Stimulated activated CD8-positive, alpha-beta memory T cell treated with anti-CD3 and anti-CD28 coated beads, Interleukin-12 subunit alpha, Interleukin-12 subunit beta, amount 100 ng/mL, for 4 hours (primary cell): ENCODE data around the gene FEM1B.

Experiments
- DNase-seq: peaks from one replicate; pipeline ENCODE4 v3.0.0-alpha.2; 2020; ENCODE audit warnings: low read depth

Gene FEM1B

DNA sequence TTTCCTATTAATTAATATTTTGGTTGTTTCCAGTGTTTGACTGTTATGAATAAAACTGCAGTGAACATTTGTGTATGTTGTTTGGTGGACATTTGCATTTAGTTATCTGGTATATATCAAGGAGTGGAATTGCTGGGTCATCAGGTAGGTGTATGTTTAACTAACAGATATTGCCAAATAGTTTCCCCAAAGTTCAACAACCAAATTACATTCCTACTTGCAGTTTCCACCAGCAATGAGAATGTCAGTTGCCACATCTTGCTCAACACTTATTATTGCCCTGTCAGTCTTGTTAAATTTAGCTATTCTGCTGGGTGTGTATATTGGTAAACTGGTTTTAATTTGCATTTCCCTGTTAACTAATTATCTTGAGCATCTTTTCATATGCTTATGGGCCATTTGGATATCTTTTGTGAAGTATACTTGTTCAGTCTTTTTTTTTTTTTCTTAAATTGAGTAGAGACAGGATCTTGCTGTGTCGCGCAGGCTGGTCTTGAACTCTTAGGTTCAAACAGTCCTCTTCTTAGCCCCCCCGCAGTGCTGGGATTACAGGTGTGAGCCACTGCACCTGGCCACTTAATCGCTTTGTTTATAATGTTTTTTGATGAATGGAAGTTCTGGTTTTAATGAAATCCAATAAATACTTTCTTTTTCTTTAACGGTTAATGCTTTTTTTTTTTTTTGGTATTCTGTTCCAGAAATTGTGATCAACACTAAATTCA lies 7.9 kb downstream of the FEM1B start:
- no peak for DNase-seq

DNA sequence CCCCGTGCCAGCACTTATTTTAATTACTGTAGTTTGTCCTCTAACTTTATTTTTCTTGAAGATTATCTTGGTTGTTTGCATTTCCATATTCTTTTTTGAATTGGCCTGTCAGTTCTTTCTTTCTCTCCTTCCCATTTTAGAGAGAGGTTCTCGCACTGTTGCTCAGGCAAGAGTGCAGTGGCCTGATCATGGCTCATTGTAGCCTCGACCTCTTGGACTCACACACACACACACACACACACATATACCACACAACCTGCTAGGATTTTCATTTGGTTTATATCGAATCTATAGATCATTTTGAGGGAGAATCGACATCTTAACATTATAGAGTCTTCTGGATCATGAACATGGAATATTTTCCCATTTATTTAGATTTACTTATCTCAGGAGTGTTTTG lies 8.7 kb downstream of the FEM1B start:
- DNase-seq = no peak

DNA sequence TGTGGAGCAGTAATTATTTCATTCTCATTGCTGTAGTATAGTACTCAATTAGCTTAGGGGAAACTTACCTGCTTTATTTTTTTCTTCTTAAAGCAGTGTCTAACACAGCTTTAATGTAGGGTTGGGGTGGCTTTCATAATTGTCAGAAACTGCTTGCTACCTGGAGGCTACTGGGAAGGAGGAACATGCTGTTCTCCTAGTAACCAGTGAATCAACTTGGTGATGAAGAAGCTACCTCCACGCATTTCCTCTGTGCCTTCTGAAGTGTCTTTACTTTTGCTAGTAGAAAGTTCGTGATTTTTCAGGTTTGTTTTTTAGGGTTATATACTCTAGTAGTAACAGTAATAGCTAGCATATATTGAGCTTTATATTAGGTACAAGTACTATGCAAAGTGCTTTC lies 11.5 kb downstream of the FEM1B start:
- DNase-seq = no peak

DNA sequence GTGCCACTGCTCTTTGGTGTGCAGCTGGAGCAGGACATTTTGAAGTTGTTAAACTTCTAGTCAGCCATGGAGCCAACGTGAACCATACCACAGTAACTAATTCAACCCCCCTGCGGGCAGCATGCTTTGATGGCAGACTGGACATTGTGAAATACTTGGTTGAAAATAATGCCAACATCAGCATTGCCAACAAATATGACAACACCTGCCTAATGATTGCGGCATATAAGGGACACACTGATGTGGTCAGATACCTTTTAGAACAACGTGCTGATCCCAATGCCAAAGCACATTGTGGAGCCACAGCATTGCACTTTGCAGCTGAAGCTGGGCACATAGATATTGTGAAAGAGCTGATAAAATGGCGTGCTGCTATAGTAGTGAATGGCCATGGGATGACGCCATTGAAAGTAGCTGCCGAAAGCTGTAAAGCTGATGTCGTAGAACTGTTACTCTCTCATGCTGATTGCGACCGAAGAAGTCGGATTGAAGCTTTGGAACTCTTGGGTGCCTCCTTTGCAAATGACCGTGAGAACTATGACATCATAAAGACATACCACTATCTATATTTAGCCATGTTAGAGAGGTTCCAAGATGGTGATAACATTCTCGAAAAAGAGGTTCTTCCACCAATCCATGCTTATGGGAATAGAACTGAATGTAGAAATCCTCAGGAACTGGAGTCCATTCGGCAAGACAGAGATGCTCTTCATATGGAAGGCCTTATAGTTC lies 12.2 kb downstream of the FEM1B start:
- no peak for DNase-seq

DNA sequence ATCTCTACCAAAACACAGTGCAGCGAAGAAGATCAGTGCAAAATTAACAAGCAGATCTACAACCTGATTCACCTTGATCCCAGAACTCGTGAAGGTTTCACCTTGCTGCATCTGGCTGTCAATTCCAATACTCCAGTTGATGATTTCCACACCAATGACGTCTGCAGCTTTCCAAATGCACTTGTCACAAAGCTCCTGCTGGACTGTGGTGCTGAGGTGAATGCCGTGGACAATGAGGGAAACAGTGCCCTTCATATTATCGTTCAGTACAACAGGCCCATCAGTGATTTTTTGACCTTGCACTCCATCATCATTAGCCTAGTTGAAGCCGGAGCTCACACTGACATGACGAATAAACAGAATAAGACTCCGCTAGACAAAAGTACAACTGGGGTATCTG lies 13.2 kb downstream of the FEM1B start:
- no peak for DNase-seq

DNA sequence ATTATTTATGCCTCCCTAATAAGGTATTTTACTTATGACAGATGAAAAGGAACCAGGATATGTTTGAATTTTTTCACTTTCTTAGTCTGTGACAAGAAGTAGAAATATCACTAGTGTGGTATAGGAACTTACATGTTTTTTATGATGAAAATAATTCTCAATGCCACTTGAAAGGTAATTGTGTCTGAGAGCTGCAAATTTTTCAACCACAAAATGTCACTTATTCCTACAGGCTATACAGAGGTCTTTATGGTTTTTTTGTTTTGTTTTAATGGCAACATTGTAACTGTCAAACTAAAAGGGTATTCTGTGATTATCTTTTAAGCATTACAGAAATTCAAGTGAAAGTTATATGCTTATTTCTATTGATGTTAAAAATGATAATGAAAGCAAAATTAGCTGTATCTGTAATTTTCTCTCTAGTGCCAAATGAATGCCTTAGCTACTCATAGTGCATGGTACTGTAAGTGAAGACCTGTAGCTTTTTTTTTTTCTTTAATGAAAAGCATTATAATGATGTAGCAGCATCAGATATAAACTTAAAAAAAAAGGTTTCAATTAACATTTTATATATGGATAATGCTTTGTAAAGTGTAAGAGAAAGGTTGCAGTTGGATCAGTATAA lies 14.7 kb downstream of the FEM1B start:
- no peak for DNase-seq

DNA sequence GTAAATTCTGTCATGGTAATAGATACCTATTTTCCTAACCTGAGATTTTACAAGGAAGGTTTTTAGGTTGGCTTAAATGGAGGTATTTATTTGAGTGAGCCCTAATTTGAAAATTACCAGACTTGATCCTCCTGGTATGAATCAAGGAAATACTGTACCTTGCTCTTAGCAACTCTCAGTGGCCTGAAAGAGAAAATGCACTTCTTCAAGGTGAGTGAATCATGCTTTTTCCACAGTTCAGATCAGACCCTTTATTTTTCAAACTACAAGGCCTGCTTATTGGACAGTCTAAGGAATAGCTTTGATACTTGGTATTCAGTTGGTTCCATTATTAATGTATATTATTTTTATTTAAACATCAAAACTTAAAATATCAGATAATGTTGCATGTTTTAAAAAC lies 15.4 kb downstream of the FEM1B start:
- DNase-seq = no peak

DNA sequence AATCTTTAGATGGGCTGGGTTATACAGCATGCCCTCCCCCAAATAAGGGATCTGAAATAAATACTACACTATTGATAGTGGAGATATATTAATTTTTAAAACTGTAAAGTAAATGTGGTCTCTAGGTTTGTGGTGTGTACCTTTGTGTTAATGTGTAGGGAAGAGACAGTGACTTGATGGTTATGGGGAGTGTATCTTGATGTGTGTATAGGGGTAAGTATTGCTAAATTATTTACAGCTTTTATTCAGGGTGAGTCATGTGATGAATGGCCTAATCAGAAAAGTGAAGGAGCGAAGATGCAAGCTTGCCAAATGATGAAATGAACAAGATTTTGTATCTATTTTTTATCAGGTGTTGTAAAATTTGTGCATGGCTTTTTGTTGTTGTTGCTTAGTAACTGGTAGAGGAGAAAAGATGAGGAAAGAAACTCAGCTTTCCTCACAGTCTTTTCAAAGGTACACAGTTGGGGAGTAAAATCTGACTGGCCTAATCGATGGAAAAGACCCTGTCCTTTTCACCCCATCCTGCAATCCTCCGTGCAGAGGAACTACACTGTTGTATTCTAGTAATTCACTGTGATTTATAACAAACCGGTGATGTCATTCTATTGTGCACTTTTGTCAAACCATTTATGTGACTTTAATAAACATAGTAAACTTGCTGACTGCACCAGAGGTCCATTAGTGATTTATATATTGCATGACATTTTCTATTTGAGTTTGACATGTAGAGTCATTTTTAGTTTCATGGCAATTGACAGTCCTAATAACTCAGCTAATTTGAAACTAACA lies 17.7 kb downstream of the FEM1B start:
- no peak for DNase-seq

DNA sequence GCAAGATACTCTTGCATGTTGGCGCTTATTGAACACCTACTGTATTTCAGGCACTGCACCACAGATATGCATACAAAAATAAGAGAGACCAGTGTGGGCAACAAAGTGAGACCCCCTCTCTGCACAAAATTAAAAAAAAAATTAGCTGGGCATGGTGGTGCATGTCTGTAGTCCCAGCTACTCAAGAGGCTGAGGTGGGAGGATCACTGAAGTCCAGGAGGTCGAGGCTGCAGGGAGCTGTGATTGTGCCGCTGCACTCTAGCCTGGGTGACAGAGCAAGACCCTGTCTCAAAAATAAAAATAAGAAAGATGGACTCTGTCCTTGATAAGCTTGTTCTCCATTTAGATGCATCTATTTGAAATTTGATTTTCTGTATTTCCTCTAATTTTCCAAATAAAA lies 20.8 kb downstream of the FEM1B start:
- DNase-seq = no peak

DNA sequence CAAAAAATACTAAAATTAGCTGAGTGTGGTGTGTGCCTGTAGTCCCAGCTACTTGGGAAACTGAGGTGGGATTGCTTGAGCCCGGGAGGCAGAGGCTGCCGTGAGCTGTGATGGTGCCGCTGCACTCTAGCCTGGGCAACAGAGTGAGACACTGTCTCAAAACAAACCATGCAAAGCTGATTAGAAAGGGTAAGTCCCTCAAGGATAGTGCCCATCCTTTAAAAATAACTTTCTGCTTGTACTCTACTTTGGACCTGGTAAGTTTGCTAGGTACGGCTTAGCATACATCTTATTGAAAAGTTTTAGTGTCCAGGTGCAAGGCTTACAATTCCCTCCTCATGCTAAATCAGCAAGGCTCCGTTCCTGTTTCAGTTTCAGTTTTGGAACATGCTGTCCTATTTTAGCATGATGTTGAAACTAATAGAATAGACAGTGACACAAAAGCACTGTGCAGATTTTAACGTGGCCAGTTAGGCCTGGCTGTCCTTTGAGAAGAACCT lies 21.4 kb downstream of the FEM1B start:
- DNase-seq = no peak

DNA sequence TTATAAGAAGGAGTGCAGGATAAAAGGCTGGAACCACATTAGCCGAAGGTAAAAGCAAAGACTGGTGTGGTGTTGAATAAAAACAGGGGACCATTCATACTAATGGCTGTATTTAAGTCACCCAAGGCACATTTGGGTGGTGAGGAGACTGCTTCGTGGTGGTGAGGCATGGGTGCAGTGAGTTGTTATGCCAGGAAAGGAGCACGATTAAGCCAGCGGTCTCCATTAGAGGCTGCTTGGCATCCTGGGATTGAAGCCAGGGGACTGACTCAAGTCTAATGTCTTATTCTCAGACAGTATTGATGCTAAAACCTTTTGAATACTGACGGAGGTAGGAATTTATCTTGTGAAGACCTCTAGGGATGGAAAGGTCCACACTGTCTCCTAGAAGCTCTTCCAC lies 21.9 kb downstream of the FEM1B start:
- DNase-seq = no peak

DNA sequence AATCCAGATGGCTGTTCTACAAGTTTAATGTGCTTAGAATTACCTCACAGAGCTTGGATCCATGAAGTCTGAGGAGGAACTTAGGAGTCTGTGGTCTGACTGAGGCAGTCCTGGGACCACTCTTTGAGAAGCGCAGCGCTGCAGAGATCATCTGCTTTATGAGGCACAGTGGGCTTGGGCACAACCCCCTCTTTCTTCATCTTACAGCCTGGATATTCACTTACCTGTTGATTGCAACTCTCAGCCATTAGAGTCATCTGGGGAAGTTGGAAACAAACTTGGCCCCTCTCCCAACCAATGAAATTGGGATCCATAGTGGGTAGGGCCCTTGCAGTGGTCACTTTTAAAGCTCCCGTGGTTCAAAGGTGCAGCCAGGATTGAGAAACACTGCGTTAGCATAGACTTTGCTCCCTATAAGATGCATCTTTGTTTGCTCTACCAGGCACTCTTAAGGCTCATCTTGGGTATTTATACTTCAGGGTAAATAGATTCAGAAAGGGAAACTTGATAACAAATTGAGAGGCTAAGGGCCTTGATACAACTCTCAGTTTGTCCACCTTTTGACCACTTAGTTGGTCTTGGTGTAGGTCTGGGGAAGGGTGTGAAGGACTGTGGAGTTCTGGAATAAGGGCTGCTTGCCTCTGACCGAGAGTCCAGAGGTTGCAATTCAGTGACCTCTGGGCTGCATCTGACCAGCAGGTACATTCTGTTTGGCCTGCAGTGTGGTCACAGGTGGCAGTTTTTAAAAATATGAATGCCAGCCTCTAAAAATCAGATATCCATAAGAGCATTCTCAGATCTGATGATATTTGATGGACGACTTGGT lies 22.8 kb downstream of the FEM1B start:
- no peak for DNase-seq

DNA sequence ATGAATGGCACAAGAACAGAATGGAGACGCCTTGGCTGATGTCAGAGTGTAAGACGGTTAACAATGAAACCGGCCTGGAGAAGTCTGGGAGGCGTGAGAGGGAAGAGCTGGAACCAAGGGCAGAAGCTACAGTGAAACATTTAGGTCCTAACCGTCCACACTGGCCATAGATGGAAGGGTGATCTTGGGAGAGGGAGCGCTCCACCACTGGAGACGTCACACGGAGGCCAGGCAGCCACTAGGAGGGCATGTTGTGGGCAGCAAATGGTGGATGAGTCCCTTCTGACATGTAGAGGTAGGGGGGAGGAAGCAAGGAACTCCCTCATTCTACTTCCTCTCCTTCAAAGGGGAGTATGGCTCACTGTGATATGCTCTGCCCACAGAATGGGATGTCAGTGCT lies 23.8 kb downstream of the FEM1B start:
- DNase-seq = no peak

DNA sequence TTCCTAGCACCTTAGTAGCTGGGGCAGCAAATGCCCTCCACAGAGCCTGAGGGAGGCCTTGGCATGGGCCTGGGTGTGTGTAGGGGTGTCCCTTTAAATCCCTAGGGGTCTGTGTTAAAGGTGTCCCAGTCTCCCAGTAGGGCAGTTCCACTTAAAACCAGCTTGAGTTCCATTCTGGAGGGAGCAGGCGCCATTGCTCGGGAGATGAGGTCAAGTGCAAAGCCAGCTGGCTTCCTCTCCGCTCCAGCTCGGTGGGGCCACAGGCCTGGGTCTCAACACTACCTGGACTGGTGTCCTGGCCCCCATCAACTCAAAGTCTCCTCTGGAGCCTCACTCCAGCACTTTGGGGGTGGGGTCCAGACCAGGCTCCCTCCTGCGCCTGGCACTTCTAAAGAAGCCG lies 25.2 kb downstream of the FEM1B start:
- DNase-seq = no peak

DNA sequence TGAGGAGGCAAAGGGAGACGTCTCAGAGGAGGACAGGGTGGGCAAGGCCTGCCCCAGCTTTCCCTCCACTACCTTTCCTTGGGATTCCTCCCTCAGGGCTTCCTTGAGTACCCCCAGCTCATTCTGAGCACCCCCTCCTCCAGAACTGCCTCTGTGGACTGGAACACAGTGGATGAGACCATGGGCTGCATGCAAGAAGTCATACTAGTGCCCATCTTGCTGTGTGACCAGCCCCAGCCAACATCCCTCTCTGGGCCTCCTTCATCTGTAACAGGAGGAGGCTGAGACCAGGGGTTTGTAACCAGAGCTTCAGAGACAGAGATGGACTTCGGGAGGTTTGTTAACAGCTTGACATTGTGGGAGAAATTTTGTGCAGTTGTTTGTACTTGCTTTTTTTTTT lies 25.6 kb downstream of the FEM1B start:
- no peak for DNase-seq

DNA sequence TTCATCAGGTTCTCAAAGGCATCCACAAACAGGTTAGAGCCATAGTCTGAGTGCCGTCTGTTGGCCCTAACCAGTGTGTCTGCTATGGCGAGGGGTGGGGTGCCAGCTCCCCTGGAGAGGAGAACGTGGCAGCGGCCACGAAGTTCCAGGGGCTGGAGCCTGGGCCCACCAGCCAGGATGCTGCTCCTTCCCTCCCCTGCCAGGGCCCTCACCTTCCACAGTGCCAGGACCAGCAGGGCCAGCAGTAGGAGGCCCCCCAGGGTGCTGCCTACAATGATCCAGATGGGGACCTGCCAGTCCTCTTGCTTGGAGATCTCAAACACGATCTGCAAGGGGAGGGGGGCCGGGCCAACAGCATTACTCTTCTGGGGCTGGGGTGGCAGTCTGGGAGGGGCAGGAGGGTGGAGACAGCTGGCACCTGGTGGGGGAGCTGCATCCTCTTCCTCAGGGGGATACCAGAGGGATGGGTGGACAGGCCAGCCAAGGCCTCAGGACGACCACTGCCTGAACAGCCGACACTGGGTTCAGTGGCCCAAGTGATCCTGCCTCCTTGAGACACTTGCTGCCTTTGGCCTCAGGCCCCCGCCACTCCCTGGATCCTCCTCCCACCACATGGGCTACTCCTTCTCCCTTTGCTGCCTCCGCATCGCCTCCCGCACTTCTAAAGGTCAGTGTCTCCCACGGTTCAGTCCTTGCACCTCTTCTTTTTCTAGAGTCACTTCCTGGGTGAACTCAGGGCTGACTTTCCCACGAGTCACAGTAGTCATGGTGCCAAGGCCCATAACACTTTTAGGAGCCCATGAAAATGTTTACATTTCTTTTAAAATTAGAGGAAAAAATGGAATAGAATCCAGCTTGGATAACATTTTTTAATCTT lies 26.3 kb downstream of the FEM1B start:
- DNase-seq = no peak

DNA sequence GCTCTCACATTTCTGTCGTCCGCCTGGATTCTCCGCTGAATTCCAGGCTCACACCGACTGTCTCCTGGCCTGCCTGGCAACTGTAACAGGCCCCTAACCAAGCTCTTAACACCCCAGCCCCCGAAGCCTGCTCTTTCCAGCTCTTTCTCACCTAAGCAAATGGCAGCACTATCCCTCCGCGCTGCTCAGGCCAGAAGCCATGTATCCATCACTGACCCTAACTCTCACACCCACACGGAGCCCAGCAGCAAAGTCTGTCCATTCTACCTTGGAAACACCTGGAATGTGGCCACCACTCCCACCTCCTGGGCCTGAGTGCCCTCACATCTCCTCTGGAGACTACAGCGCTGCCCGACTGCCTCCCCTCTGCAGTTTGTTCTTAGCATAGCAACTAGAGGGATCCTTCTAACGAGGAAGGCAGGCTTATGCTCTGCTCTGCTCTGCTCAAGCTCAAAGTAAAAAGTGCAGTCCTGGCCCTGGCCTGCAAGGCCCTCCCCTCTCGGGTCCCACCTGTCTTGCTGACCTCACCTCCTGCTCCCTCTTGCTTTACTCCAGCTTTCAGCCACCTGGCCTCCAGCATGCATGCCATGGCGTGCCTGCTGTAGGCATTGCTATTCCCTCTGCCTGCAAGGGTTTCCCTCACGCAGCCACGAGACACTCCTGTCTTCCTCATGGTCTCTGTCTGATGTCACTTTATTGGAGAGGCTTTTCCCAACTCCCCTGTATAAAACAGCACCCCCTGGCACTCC lies 27.2 kb downstream of the FEM1B start:
- no peak for DNase-seq

DNA sequence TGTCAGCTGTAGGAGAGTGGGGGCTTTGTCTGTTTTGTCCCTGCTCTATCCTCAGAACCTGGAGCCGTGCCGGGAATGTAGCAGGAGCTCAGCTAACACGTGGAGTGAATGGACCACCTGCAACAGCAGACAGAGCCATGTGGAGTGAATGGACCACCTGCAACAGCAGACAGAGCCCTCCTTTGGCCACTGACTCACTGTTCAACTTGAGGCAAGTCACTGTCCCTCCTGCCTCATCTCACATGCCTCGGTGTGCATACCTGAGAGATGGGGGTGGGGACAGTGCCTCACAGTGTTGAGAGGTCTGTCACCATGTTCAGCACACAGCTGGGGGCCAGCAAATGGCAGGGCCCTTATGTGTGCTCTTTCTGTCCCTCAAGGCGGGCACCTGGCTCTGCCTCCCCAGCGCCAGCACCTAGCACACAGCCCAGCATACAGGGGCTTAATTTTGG lies 27.9 kb downstream of the FEM1B start:
- DNase-seq = no peak

DNA sequence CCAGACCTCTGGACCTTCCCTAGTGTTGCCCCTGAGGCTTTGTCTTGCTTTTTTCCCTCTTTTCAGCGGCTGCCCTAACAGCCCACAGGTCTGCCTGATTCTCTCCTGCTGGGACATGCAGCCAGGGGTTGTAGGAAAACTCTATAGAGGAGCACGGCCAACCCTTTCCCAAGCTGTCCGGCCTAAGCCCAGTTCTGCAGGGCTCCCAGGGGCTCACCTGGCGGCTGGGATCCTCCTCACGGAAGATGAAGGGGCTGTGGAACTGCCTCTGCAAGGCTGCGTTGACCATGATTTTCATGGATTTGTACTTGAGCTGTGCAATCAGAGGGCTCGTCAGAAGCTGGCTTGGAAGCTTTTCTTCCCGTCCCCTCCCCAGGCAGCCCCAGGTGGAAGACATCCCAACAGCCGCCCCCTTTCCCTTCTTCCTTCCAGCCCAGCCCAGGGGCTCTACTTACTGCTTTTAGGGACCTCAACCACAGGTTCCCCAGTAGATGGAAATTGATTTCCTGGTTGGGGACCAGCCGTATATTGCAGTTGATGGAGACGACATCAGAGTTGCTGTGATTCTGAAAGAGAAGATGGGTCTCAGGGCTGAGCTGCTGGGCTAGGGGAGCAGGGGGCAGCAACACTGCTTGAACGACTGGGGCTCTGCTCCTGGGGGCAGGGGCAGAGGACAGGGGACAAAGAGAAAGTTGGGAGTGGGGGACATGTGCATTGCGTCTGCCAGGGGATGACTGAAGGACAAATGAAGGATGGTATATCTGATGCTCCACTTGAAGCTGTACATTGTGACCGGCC lies 29.8 kb downstream of the FEM1B start:
- DNase-seq = no peak
